GM23338 (cell line): ENCODE results near the gene ENTPD3. TPM values are rescaled to one million over a fixed set of nuclear protein-coding genes. Genes with fewer than 3 reads are reported as not detected.

Experiments used
- ATAC-seq: fragments of 200-7000 bp; cut with Tn5 transposase; 3 replicates; pipeline ENCODE4 v1.9.1; 2020
- DNase-seq: peaks from one replicate; pipeline ENCODE4 v3.0.0-alpha.2; 2015; ENCODE audit warnings: low spot score
- H2AFZ ChIP-seq: fragments of 200-600 bp; sonication (generic); 2 replicates; pipeline ENCODE4 v1.8.0; 2016; ENCODE audit warnings: antibody characterized with exemption, mild to moderate bottlenecking, moderate library complexity
- H3F3A ChIP-seq: fragments of 200-600 bp; sonication (generic); replicated peaks from 2 replicates; pipeline ENCODE4 v1.8.0; 2017; ENCODE audit warnings: antibody characterized with exemption, mixed run types, low read depth
- H3K27ac ChIP-seq: fragments of 200-600 bp; sonication (generic); 2 replicates; pipeline ENCODE4 v1.6.1; 2016; ENCODE audit warnings: low read depth
- H3K27me3 ChIP-seq: fragments of 200-600 bp; sonication (generic); 2 replicates; pipeline ENCODE4 v1.8.0; 2016; ENCODE audit warnings: mild to moderate bottlenecking, mixed run types, moderate library complexity; ENCODE audit not compliant: insufficient read depth
- H3K36me3 ChIP-seq: fragments of 200-600 bp; sonication (generic); 2 replicates; pipeline ENCODE4 v1.8.0; 2016; ENCODE audit warnings: mild to moderate bottlenecking; ENCODE audit not compliant: insufficient read depth
- H3K4me1 ChIP-seq: fragments of 200-600 bp; sonication (generic); 2 replicates; pipeline ENCODE4 v1.8.0; 2016; ENCODE audit warnings: mild to moderate bottlenecking, moderate library complexity; ENCODE audit not compliant: insufficient read depth
- H3K4me2 ChIP-seq: fragments of 200-600 bp; sonication (generic); 2 replicates; pipeline ENCODE4 v1.7.1; 2017; ENCODE audit warnings: mixed run types
- H3K4me3 ChIP-seq: fragments of 200-600 bp; sonication (generic); 2 replicates; pipeline ENCODE4 v1.6.1; 2016; ENCODE audit warnings: mixed run types
- H3K79me2 ChIP-seq: fragments of 200-600 bp; sonication (generic); replicated peaks from 2 replicates; pipeline ENCODE4 v1.8.0; 2017; ENCODE audit warnings: mild to moderate bottlenecking; ENCODE audit not compliant: insufficient read depth
- H3K9me2 ChIP-seq: fragments of 200-600 bp; sonication (generic); 2 replicates; pipeline ENCODE4 v1.8.0; 2017; ENCODE audit not compliant: insufficient read depth
- H4K20me1 ChIP-seq: fragments of 200-600 bp; sonication (generic); replicated peaks from 2 replicates; pipeline ENCODE4 v1.8.0; 2017; ENCODE audit warnings: mild to moderate bottlenecking; ENCODE audit not compliant: insufficient read depth
- H3K27ac Mint-ChIP-seq: 2 replicates; pipeline ENCODE4 v1.8.0; 2020; ENCODE audit warnings: inconsistent platforms, mild to moderate bottlenecking, moderate library complexity, mixed read lengths
- H3K27me3 Mint-ChIP-seq: 3 replicates; pipeline ENCODE4 v1.8.0; 2022; ENCODE audit warnings: low read depth, mild to moderate bottlenecking, moderate library complexity, mixed read lengths, inconsistent platforms; ENCODE audit not compliant: insufficient read depth, poor library complexity
- H3K36me3 Mint-ChIP-seq: 3 replicates; pipeline ENCODE4 v1.8.0; 2021; ENCODE audit warnings: low read depth, mild to moderate bottlenecking, inconsistent platforms, moderate library complexity, mixed read lengths
- H3K4me1 Mint-ChIP-seq: 3 replicates; pipeline ENCODE4 v1.8.0; 2020; ENCODE audit warnings: mild to moderate bottlenecking, inconsistent platforms, mixed read lengths
- H3K4me3 Mint-ChIP-seq: 3 replicates; pipeline ENCODE4 v1.8.0; 2021; ENCODE audit warnings: moderate library complexity, mild to moderate bottlenecking, inconsistent platforms, mixed read lengths
- H3K9me3 Mint-ChIP-seq: 3 replicates; pipeline ENCODE4 v1.8.0; 2020; ENCODE audit warnings: moderate library complexity, mild to moderate bottlenecking, inconsistent platforms, mixed read lengths
- CREB1 ChIP-seq: fragments of 250-450 bp; sonication (Bioruptor Pico); IDR thresholded peaks from 2 replicates; pipeline ENCODE4 v1.5.0; 2020; ENCODE audit warnings: low read depth, mild to moderate bottlenecking, moderate library complexity
- EZH2phosphoT487 ChIP-seq: fragments of 200-600 bp; sonication (generic); IDR thresholded peaks from one replicate; pipeline ENCODE4 v1.8.1; 2018; ENCODE audit warnings: antibody characterized with exemption; ENCODE audit not compliant: unreplicated experiment
- JUNB ChIP-seq: IDR thresholded peaks from one replicate; pipeline ENCODE4 v1.6.1; 2016; ENCODE audit warnings: antibody characterized with exemption; ENCODE audit not compliant: unreplicated experiment
- NANOG ChIP-seq: IDR thresholded peaks from 2 replicates; pipeline ENCODE4 v1.6.1; 2016; ENCODE audit warnings: antibody characterized with exemption, borderline replicate concordance
- POLR2AphosphoS5 ChIP-seq: IDR thresholded peaks from 2 replicates; pipeline ENCODE4 v1.6.1; 2016; ENCODE audit warnings: antibody characterized with exemption, low read depth
- STAT1 ChIP-seq: IDR thresholded peaks from one replicate; pipeline ENCODE4 v1.6.1; 2016; ENCODE audit warnings: antibody characterized with exemption; ENCODE audit not compliant: unreplicated experiment
- ZNF114 ChIP-seq: fragments of 250-450 bp; sonication (Bioruptor Pico); IDR thresholded peaks from 2 replicates; pipeline ENCODE4 v1.5.0; 2020; ENCODE audit warnings: mild to moderate bottlenecking, moderate library complexity
- ZNF331 ChIP-seq: fragments of 250-450 bp; sonication (Bioruptor Pico); IDR thresholded peaks from 2 replicates; pipeline ENCODE4 v1.5.0; 2020; ENCODE audit warnings: low read depth, mild to moderate bottlenecking, moderate library complexity
- polyA plus RNA-seq: library from polyadenylated mRNA; unstranded; fragments of >200 nt; fragmentation: Nextera tagmentation; extraction: Ambion mirVana; gene quantifications from 2 replicates; pipeline ENCODE4 v1.2.1, GENCODE V29; 2016
- total RNA-seq: library from RNA; depleted of rRNA; stranded (reverse); fragments of >200 nt; shearing (Covaris generic); gene quantifications from 2 replicates; pipeline ENCODE4 v1.2.3, GENCODE V29; 2014
- TF ChIP-seq, protein P1 (sequence below), 2 experiments: fragments of 200-600 bp in 1 of 2; sonication (generic) in 1 of 2; conservative IDR thresholded peaks; 2 replicates each; pipeline versions ENCODE4 v1.5.1 to v1.6.1; 2016 to 2017; ENCODE audit warnings: antibody characterized with exemption in 2 of 2, low read depth in 2 of 2, mild to moderate bottlenecking in 2 of 2, moderate library complexity in 1 of 2
- TF ChIP-seq, protein P2 (sequence below): IDR thresholded peaks from 2 replicates; pipeline ENCODE4 v1.6.1; 2016; ENCODE audit warnings: antibody characterized with exemption
- TF ChIP-seq, protein P3 (sequence below): fragments of 250-450 bp; sonication (Bioruptor Pico); IDR thresholded peaks from 2 replicates; pipeline ENCODE4 v1.5.0; 2020; ENCODE audit warnings: mild to moderate bottlenecking, moderate library complexity
- TF ChIP-seq, protein P4 (sequence below): IDR thresholded peaks from one replicate; pipeline ENCODE4 v1.6.1; 2018; ENCODE audit warnings: antibody characterized with exemption; ENCODE audit not compliant: unreplicated experiment

Gene ENTPD3
- total and polyA plus RNA-seq, 2 experiments from 2014 or later = 0.32 to 0.63 TPM

DNA sequence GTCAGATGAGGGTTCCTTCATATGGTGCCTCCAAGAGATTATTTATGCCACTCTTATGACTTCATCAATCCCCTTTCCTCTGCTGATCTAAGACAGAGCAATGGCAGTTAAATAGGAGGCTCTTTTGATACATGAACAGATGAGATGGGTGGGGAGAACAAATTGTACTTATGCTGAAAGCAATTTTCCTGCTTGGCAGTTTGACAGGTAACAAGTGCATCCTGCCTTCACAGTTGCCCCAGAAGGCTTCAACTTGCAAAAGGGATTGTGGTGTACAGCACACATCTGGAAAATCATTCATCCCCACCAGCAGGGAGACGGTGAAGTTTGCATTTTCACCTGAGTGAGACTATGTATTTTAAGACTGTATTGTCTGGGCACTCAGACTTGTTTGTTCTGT, 27.3 kb downstream of the ENTPD3 start:
- no peaks in the 10 kb centered on the region for H3K4me1 ChIP-seq
- no peak overlapping the region for H2AFZ ChIP-seq
- Mint-ChIP-seq H3K4me1 (no peaks in the 10 kb centered on the region), H3K4me3 (no peak overlapping the region), H3K36me3 (no peaks in the 10 kb centered on the region), H3K27me3 (no peaks in the 10 kb centered on the region), H3K9me3 (no peaks in the 10 kb centered on the region), H3K27ac (no peak overlapping the region)
- DNase-seq = no peak
- H3K79me2 ChIP-seq = no peaks in the 10 kb centered on the region
- ATAC-seq = no peak
- H3K27me3 ChIP-seq = no peaks in the 10 kb centered on the region
- H3K9me2 ChIP-seq = no peaks in the 10 kb centered on the region; the same call in 1 of the 2 replicates
- no peak overlapping the region for H3K4me3 ChIP-seq
- H4K20me1 ChIP-seq = no peaks in the 10 kb centered on the region
- no peaks in the 10 kb centered on the region for H3F3A ChIP-seq
- no peak overlapping the region for H3K27ac ChIP-seq
- no peaks in the 10 kb centered on the region for H3K36me3 ChIP-seq
- TF ChIP-seq NANOG (no peak), POLR2AphosphoS5 (no peak), ZNF114 (CRISPR knock-in tag) (no peak), STAT1 (no peak), ZNF331 (CRISPR knock-in tag) (no peak), CREB1 (CRISPR knock-in tag) (no peak), JUNB (no peak), EZH2phosphoT487 (no peak)
- TF ChIP-seq, protein P1, sequence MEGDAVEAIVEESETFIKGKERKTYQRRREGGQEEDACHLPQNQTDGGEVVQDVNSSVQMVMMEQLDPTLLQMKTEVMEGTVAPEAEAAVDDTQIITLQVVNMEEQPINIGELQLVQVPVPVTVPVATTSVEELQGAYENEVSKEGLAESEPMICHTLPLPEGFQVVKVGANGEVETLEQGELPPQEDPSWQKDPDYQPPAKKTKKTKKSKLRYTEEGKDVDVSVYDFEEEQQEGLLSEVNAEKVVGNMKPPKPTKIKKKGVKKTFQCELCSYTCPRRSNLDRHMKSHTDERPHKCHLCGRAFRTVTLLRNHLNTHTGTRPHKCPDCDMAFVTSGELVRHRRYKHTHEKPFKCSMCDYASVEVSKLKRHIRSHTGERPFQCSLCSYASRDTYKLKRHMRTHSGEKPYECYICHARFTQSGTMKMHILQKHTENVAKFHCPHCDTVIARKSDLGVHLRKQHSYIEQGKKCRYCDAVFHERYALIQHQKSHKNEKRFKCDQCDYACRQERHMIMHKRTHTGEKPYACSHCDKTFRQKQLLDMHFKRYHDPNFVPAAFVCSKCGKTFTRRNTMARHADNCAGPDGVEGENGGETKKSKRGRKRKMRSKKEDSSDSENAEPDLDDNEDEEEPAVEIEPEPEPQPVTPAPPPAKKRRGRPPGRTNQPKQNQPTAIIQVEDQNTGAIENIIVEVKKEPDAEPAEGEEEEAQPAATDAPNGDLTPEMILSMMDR (conservative IDR thresholded peaks at IDR 0.05; ENCODE audit: low read depth in 2 of 2) = no peak
- TF ChIP-seq, protein P2, sequence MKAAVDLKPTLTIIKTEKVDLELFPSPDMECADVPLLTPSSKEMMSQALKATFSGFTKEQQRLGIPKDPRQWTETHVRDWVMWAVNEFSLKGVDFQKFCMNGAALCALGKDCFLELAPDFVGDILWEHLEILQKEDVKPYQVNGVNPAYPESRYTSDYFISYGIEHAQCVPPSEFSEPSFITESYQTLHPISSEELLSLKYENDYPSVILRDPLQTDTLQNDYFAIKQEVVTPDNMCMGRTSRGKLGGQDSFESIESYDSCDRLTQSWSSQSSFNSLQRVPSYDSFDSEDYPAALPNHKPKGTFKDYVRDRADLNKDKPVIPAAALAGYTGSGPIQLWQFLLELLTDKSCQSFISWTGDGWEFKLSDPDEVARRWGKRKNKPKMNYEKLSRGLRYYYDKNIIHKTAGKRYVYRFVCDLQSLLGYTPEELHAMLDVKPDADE = no peak
- TF ChIP-seq, protein P3, sequence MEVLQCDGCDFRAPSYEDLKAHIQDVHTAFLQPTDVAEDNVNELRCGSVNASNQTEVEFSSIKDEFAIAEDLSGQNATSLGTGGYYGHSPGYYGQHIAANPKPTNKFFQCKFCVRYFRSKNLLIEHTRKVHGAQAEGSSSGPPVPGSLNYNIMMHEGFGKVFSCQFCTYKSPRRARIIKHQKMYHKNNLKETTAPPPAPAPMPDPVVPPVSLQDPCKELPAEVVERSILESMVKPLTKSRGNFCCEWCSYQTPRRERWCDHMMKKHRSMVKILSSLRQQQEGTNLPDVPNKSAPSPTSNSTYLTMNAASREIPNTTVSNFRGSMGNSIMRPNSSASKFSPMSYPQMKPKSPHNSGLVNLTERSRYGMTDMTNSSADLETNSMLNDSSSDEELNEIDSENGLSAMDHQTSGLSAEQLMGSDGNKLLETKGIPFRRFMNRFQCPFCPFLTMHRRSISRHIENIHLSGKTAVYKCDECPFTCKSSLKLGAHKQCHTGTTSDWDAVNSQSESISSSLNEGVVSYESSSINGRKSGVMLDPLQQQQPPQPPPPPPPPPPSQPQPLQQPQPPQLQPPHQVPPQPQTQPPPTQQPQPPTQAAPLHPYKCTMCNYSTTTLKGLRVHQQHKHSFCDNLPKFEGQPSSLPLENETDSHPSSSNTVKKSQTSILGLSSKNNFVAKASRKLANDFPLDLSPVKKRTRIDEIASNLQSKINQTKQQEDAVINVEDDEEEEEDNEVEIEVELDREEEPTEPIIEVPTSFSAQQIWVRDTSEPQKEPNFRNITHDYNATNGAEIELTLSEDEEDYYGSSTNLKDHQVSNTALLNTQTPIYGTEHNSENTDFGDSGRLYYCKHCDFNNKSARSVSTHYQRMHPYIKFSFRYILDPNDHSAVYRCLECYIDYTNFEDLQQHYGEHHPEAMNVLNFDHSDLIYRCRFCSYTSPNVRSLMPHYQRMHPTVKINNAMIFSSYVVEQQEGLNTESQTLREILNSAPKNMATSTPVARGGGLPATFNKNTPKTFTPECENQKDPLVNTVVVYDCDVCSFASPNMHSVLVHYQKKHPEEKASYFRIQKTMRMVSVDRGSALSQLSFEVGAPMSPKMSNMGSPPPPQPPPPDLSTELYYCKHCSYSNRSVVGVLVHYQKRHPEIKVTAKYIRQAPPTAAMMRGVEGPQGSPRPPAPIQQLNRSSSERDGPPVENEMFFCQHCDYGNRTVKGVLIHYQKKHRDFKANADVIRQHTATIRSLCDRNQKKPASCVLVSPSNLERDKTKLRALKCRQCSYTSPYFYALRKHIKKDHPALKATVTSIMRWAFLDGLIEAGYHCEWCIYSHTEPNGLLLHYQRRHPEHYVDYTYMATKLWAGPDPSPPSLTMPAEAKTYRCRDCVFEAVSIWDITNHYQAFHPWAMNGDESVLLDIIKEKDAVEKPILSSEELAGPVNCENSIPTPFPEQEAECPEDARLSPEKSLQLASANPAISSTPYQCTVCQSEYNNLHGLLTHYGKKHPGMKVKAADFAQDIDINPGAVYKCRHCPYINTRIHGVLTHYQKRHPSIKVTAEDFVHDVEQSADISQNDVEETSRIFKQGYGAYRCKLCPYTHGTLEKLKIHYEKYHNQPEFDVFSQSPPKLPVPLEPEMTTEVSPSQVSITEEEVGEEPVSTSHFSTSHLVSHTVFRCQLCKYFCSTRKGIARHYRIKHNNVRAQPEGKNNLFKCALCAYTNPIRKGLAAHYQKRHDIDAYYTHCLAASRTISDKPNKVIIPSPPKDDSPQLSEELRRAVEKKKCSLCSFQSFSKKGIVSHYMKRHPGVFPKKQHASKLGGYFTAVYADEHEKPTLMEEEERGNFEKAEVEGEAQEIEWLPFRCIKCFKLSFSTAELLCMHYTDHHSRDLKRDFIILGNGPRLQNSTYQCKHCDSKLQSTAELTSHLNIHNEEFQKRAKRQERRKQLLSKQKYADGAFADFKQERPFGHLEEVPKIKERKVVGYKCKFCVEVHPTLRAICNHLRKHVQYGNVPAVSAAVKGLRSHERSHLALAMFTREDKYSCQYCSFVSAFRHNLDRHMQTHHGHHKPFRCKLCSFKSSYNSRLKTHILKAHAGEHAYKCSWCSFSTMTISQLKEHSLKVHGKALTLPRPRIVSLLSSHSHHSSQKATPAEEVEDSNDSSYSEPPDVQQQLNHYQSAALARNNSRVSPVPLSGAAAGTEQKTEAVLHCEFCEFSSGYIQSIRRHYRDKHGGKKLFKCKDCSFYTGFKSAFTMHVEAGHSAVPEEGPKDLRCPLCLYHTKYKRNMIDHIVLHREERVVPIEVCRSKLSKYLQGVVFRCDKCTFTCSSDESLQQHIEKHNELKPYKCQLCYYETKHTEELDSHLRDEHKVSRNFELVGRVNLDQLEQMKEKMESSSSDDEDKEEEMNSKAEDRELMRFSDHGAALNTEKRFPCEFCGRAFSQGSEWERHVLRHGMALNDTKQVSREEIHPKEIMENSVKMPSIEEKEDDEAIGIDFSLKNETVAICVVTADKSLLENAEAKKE (CRISPR knock-in tag) = no peak
- TF ChIP-seq, protein P4, sequence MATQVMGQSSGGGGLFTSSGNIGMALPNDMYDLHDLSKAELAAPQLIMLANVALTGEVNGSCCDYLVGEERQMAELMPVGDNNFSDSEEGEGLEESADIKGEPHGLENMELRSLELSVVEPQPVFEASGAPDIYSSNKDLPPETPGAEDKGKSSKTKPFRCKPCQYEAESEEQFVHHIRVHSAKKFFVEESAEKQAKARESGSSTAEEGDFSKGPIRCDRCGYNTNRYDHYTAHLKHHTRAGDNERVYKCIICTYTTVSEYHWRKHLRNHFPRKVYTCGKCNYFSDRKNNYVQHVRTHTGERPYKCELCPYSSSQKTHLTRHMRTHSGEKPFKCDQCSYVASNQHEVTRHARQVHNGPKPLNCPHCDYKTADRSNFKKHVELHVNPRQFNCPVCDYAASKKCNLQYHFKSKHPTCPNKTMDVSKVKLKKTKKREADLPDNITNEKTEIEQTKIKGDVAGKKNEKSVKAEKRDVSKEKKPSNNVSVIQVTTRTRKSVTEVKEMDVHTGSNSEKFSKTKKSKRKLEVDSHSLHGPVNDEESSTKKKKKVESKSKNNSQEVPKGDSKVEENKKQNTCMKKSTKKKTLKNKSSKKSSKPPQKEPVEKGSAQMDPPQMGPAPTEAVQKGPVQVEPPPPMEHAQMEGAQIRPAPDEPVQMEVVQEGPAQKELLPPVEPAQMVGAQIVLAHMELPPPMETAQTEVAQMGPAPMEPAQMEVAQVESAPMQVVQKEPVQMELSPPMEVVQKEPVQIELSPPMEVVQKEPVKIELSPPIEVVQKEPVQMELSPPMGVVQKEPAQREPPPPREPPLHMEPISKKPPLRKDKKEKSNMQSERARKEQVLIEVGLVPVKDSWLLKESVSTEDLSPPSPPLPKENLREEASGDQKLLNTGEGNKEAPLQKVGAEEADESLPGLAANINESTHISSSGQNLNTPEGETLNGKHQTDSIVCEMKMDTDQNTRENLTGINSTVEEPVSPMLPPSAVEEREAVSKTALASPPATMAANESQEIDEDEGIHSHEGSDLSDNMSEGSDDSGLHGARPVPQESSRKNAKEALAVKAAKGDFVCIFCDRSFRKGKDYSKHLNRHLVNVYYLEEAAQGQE = no peak
- no peak overlapping the region for H3K4me2 ChIP-seq
